SK-N-SH treated with all-trans-retinoic acid at 6 μM for 48 hours (cell line): ENCODE measurements around the gene RAD51B.

ENCODE experiments used
- ARNTL ChIP-seq: fragments of 450-650 bp; formaldehyde crosslinking; IDR thresholded peaks from 2 replicates; pipeline ENCODE4 v1.5.0; 2020; ENCODE audit warnings: low read depth, mild to moderate bottlenecking, moderate library complexity, borderline replicate concordance
- CSDC2 ChIP-seq: fragments of 250-450 bp; sonication (Bioruptor Pico); IDR thresholded peaks from 2 replicates; pipeline ENCODE4 v1.5.0; 2020; ENCODE audit warnings: mild to moderate bottlenecking, moderate library complexity
- RARB ChIP-seq: fragments of 250-450 bp; sonication (Bioruptor Pico); IDR thresholded peaks from 2 replicates; pipeline ENCODE4 v1.8.0; 2021; ENCODE audit warnings: mild to moderate bottlenecking, moderate library complexity
- SNAI2 ChIP-seq: fragments of 250-450 bp; sonication (Bioruptor Pico); IDR thresholded peaks from 2 replicates; pipeline ENCODE4 v1.5.0; 2020; ENCODE audit warnings: mild to moderate bottlenecking, moderate library complexity
- ZFP3 ChIP-seq: fragments of 250-450 bp; sonication (Bioruptor Pico); IDR thresholded peaks from 2 replicates; pipeline ENCODE4 v1.5.0; 2020; ENCODE audit warnings: mild to moderate bottlenecking, moderate library complexity
- TF ChIP-seq, protein P1 (sequence below): fragments of 250-450 bp; sonication (Bioruptor Pico); IDR thresholded peaks from 2 replicates; pipeline ENCODE4 v1.5.1; 2020; ENCODE audit warnings: low read depth, mild to moderate bottlenecking, moderate library complexity
- TF ChIP-seq, protein P2 (sequence below): fragments of 250-450 bp; sonication (Bioruptor Pico); IDR thresholded peaks from 2 replicates; pipeline ENCODE4 v1.5.0; 2020; ENCODE audit warnings: mild to moderate bottlenecking, moderate library complexity
- TF ChIP-seq, protein P3 (sequence below): fragments of 250-450 bp; sonication (Bioruptor Pico); IDR thresholded peaks from 2 replicates; pipeline ENCODE4 v1.8.0; 2021; ENCODE audit warnings: low read depth, mild to moderate bottlenecking, moderate library complexity, borderline replicate concordance
- TF ChIP-seq, protein P4 (sequence below): fragments of 250-450 bp; sonication (Bioruptor Pico); IDR thresholded peaks from 2 replicates; pipeline ENCODE4 v1.8.0; 2020; ENCODE audit warnings: mild to moderate bottlenecking, moderate library complexity, borderline replicate concordance

DNA sequence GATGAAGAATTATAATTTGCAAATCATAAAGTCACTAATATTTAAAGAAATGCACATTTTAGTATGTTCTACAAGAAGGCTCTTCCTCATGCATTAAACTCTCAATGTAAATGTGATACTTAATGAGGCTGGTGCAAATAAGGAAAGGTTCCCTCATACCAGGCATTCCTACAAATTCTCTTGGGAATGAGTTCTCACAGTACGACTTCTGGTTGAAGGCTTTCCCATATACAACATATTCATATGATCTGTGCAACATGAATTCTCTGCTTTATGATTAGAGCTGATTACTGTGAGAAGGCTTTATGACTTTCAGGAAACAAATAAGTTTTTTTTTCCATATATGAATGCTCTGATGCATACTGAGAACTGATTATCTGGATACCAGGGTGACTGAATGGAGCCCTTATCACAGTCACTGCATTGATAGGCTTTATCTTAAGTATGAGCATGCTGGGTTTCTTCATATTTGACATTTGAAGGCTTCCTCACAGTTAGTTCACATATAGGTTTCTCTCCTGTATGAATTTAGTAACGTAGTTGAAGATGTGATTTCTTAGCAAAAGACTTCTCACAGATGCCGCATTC is 293.9 kb downstream of the RAD51B start:
- TF ChIP-seq, protein P1, sequence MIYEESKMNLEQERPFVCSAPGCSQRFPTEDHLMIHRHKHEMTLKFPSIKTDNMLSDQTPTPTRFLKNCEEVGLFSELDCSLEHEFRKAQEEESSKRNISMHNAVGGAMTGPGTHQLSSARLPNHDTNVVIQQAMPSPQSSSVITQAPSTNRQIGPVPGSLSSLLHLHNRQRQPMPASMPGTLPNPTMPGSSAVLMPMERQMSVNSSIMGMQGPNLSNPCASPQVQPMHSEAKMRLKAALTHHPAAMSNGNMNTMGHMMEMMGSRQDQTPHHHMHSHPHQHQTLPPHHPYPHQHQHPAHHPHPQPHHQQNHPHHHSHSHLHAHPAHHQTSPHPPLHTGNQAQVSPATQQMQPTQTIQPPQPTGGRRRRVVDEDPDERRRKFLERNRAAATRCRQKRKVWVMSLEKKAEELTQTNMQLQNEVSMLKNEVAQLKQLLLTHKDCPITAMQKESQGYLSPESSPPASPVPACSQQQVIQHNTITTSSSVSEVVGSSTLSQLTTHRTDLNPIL (CRISPR knock-in tag), result no peak
- TF ChIP-seq CSDC2 (CRISPR knock-in tag), result no peak
- TF ChIP-seq, protein P2, sequence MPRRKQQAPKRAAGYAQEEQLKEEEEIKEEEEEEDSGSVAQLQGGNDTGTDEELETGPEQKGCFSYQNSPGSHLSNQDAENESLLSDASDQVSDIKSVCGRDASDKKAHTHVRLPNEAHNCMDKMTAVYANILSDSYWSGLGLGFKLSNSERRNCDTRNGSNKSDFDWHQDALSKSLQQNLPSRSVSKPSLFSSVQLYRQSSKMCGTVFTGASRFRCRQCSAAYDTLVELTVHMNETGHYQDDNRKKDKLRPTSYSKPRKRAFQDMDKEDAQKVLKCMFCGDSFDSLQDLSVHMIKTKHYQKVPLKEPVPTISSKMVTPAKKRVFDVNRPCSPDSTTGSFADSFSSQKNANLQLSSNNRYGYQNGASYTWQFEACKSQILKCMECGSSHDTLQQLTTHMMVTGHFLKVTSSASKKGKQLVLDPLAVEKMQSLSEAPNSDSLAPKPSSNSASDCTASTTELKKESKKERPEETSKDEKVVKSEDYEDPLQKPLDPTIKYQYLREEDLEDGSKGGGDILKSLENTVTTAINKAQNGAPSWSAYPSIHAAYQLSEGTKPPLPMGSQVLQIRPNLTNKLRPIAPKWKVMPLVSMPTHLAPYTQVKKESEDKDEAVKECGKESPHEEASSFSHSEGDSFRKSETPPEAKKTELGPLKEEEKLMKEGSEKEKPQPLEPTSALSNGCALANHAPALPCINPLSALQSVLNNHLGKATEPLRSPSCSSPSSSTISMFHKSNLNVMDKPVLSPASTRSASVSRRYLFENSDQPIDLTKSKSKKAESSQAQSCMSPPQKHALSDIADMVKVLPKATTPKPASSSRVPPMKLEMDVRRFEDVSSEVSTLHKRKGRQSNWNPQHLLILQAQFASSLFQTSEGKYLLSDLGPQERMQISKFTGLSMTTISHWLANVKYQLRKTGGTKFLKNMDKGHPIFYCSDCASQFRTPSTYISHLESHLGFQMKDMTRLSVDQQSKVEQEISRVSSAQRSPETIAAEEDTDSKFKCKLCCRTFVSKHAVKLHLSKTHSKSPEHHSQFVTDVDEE (CRISPR knock-in tag), result no peak
- TF ChIP-seq SNAI2 (CRISPR knock-in tag), result no peak
- TF ChIP-seq, protein P3, sequence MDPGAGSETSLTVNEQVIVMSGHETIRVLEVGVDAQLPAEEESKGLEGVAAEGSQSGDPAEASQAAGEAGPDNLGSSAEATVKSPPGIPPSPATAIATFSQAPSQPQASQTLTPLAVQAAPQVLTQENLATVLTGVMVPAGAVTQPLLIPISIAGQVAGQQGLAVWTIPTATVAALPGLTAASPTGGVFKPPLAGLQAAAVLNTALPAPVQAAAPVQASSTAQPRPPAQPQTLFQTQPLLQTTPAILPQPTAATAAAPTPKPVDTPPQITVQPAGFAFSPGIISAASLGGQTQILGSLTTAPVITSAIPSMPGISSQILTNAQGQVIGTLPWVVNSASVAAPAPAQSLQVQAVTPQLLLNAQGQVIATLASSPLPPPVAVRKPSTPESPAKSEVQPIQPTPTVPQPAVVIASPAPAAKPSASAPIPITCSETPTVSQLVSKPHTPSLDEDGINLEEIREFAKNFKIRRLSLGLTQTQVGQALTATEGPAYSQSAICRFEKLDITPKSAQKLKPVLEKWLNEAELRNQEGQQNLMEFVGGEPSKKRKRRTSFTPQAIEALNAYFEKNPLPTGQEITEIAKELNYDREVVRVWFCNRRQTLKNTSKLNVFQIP, result no peak
- TF ChIP-seq, protein P4, sequence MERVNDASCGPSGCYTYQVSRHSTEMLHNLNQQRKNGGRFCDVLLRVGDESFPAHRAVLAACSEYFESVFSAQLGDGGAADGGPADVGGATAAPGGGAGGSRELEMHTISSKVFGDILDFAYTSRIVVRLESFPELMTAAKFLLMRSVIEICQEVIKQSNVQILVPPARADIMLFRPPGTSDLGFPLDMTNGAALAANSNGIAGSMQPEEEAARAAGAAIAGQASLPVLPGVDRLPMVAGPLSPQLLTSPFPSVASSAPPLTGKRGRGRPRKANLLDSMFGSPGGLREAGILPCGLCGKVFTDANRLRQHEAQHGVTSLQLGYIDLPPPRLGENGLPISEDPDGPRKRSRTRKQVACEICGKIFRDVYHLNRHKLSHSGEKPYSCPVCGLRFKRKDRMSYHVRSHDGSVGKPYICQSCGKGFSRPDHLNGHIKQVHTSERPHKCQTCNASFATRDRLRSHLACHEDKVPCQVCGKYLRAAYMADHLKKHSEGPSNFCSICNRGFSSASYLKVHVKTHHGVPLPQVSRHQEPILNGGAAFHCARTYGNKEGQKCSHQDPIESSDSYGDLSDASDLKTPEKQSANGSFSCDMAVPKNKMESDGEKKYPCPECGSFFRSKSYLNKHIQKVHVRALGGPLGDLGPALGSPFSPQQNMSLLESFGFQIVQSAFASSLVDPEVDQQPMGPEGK, result no peak
- no peak for TF ChIP-seq ZFP3 (CRISPR knock-in tag)
- no peak for TF ChIP-seq RARB (CRISPR knock-in tag)
- TF ChIP-seq ARNTL (CRISPR knock-in tag), result no peak
